DOHH2 (cell line): ENCODE measurements around the gene ADGRG6.

Experiments
- CTCF ChIP-seq: fragments of 200-600 bp; sonication (generic); IDR thresholded peaks from one replicate; pipeline ENCODE4 v1.5.1; 2014; ENCODE audit warnings: antibody characterized with exemption, mild to moderate bottlenecking, low read depth, low read length; ENCODE audit not compliant: poor library complexity, severe bottlenecking
- EZH2phosphoT487 ChIP-seq: fragments of 200-600 bp; sonication (generic); IDR thresholded peaks from 2 replicates; pipeline ENCODE4 v1.6.1; 2017; ENCODE audit warnings: borderline replicate concordance, mild to moderate bottlenecking, antibody characterized with exemption, low read length, moderate library complexity, mixed read lengths

GRCh38 chr6:142489722-142490610, 188.2 kb downstream of the ADGRG6 start:
- TF ChIP-seq CTCF (no peak), EZH2phosphoT487 (no peak)
